HG02970 (cell line): Measurements from ENCODE around the gene PLEKHA5.
"Not testable (repeated sequence)": the region's sequence is repeated elsewhere in the genome, so short reads cannot be mapped to it uniquely, and the experiment has no call there.

Source experiments
- ATAC-seq: cut with Tn5 transposase; IDR thresholded peaks from one replicate; pipeline ENCODE4 v1.9.1; 2021; ENCODE audit warnings: mild to moderate bottlenecking, moderate library complexity, moderate number of reproducible peaks; ENCODE audit not compliant: unreplicated experiment, low FRiP score

PLEKHA5 gene

DNA sequence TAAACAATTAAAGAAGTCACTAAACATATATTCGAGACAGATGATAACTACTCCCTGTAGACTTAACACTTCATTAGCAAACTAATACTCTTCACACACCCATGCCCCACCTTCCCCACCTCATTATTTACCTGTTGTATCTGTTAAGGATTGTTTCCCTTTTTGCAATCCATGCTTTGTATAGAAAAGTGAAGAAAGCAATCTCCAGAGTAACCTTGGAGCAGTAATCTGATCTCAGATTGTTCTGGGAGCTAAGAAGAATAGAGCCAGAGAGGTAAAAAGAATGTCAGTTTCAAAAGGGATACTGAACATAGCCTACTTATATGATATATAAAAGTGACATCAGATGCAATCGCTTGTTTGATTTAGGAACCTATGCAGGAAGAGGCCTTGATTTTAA, 37.4 kb downstream of the PLEKHA5 start:
- no peak for ATAC-seq

GRCh38 chr12:19167708-19168107, 38.2 kb downstream of the PLEKHA5 start:
- no peak for ATAC-seq

DNA sequence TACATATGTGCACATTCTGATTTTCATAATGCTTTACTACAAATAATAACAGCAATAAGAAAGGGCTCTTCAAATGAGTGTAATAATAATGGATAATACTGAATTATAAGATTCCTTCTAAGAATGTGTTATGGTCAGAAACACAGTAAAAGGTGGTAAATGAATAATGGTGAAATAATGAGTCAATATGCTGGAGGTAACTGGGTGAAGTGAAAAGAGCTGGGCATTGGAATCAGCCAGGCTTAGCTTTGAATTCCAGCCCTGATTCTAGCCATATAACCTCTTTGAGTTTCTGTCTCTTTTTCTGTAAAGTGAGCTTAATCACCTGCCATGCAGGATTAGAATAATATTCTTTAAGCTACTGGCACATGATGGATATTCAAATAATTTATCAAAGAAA, 39.1 kb downstream of the PLEKHA5 start:
- no peak for ATAC-seq

- ATAC-seq = no peak
Measured at GRCh38 chr12:19169222-19169621, 39.7 kb downstream of the PLEKHA5 start.

GRCh38 chr12:19170286-19170685, 40.8 kb downstream of the PLEKHA5 start:
- ATAC-seq = not testable (repeated sequence)

- ATAC-seq = no peak
Measured at GRCh38 chr12:19171731-19172130, 42.2 kb downstream of the PLEKHA5 start.

- no peak for ATAC-seq
Measured at GRCh38 chr12:19177754-19178153, 48.2 kb downstream of the PLEKHA5 start.

GRCh38 chr12:19179986-19180385, 50.5 kb downstream of the PLEKHA5 start:
- ATAC-seq = no peak

- no peak for ATAC-seq
Measured at GRCh38 chr12:19181666-19182426, 52.3 kb downstream of the PLEKHA5 start.

GRCh38 chr12:19183121-19183838, 53.7 kb downstream of the PLEKHA5 start:
- ATAC-seq = no peak

DNA sequence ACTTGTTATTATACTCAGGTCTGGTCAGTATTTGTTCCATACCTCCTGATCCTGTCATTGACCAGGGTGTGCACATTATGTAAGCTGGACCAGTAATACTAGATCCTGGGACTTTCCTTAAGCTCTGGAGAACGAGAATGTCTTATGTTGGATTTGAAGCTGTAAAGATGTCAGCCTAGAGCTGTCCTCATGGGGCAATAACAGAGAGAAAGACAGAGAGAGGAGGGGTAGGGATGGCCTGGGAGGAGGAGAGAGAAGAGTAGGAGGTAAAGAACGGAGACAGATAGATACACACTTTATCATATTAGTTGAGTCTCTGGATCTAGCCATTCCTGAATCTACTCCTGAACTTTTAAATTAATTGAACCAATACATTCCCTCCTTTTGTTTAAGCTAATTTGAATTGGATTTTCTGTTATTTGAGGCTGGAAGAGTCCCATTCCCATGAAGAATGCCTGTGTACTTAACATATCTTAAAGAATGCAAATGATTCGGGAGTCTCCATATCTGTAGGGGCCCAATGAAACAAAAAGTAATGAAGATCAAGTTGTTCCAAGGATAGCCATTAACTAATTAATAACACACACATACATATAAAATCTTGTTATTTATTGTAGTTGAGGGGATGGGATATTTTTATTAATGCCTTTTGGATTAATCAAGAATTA, 55.9 kb downstream of the PLEKHA5 start:
- no peak for ATAC-seq

GRCh38 chr12:19186722-19187661, 57.5 kb downstream of the PLEKHA5 start:
- ATAC-seq = no peak

GRCh38 chr12:19189522-19189921, 60.0 kb downstream of the PLEKHA5 start:
- ATAC-seq = no peak

- no peak for ATAC-seq
Measured at GRCh38 chr12:19190292-19191031, 60.9 kb downstream of the PLEKHA5 start.

GRCh38 chr12:19191089-19191488, 61.6 kb downstream of the PLEKHA5 start:
- ATAC-seq = no peak

DNA sequence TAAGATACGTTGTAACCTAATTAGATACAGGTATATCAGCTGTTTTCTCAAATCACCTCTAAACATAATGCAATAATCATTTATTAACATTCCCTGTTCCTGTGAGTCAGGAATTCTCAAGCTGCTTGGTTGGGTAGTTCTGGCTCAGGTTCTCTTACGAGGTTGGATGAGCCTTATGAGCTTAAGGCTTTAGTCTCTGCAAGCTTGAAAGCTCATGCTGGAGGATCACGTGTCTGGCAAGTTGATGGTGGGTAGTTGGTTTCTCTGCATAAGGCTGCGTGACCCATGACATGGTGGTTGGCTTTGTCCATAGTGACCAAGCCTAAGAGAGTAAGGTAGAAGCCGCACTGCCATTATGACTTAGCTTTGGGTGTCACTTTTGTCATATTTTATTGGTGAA, 62.0 kb downstream of the PLEKHA5 start:
- no peak for ATAC-seq

GRCh38 chr12:19192710-19193109, 63.2 kb downstream of the PLEKHA5 start:
- ATAC-seq = no peak

- no peak for ATAC-seq
Measured at GRCh38 chr12:19194963-19195362, 65.4 kb downstream of the PLEKHA5 start.

GRCh38 chr12:19196959-19197630, 67.6 kb downstream of the PLEKHA5 start:
- ATAC-seq = no peak
